Adipose tissue (tissue), 3 donors: ENCODE measurements around the gene RFT1. TPM values are rescaled to one million over a fixed set of nuclear protein-coding genes. Genes with fewer than 3 reads are reported as not detected.
"Not testable (repeated sequence)": the region's sequence is repeated elsewhere in the genome, so short reads cannot be mapped to it uniquely, and the experiment has no call there.

ENCODE experiments used
- H3K27ac ChIP-seq: one replicate; pipeline ENCODE4 v1.5.1; 2013; ENCODE audit warnings: low read depth, low read length
- WGBS, 3 donors: extraction: QIAGEN DNeasy Blood & Tissue Kit; methylation state at CpG; one replicate each; pipeline ENCODE4 v1.1.7; 2013; 5-methylcytosine and 5-hydroxymethylcytosine counted together
- polyA plus RNA-seq, 3 donors: library from polyadenylated mRNA; stranded (reverse); fragments of 200-250 nt; gene quantifications; one replicate each; pipeline ENCODE4 v1.2.3, GENCODE V29; 2013
- donor health status: healthy with polysubstance abuse.
- donor health status: Bipolar disorder and iron deficiency.
- donor health status: healthy.

The RFT1 gene
- polyA plus RNA-seq, 3 donors, result 6.7 to 14.3 (median 10.0) TPM

- H3K27ac ChIP-seq, result not testable (repeated sequence)
- WGBS, 3 donors, result 79 to 82% (median 81%) methylated on average over 7 of the region's 7 CpGs
These were observed 76.0 kb downstream of the RFT1 start for GRCh38 chr3:53054233-53054632.

- WGBS, 3 donors, result 41 to 93% (median 79%) methylated on average over 2 of the region's 2 CpGs
- H3K27ac ChIP-seq, result no peak overlapping the region
These were observed 78.3 kb downstream of the RFT1 start for GRCh38 chr3:53051929-53052328.

- 83 to 91% (median 87%) methylated on average over 8 of the region's 8 CpGs for WGBS, 3 donors
- no peak overlapping the region for H3K27ac ChIP-seq
These were observed 80.2 kb downstream of the RFT1 start for GRCh38 chr3:53049987-53050386.

GRCh38 chr3:53046171-53047170 lies 83.8 kb downstream of the RFT1 start:
- no peak overlapping the region for H3K27ac ChIP-seq
- 4 to 5% (median 5%) methylated on average over 74 to 113 of the region's 113 CpGs for WGBS, 3 donors

- 0% methylated on average over 72 to 112 of the region's 117 CpGs for WGBS, 3 donors
- H3K27ac ChIP-seq, result no peak within 1 kb of the TSS
These were observed 84.6 kb downstream of the RFT1 start, which contains the start of gene SFMBT1 for GRCh38 chr3:53045518-53046170. SFMBT1 (minus strand) TSS chr3:53046073; CDS start chr3:52969128, 76,945 bp downstream.

- no peak overlapping the region for H3K27ac ChIP-seq
- 0 to 1% (median 0%) methylated on average over 66 to 101 of the region's 101 CpGs for WGBS, 3 donors
These were observed 85.3 kb downstream of the RFT1 start for GRCh38 chr3:53044711-53045517.

- WGBS, 3 donors, result 12 to 60% (median 52%) methylated on average over 11 of the region's 11 CpGs
- H3K27ac ChIP-seq, result no peak overlapping the region
These were observed 85.9 kb downstream of the RFT1 start for GRCh38 chr3:53044371-53044710.

GRCh38 chr3:53043738-53044137 lies 86.5 kb downstream of the RFT1 start:
- no peak overlapping the region for H3K27ac ChIP-seq
- 56 to 96% (median 95%) methylated on average over 2 of the region's 2 CpGs for WGBS, 3 donors

- WGBS, 3 donors, result 84 to 90% (median 86%) methylated on average over 3 of the region's 3 CpGs
- H3K27ac ChIP-seq, result no peak overlapping the region
These were observed 87.6 kb downstream of the RFT1 start for GRCh38 chr3:53042651-53043050.

- no peak overlapping the region for H3K27ac ChIP-seq
These were observed 89.8 kb downstream of the RFT1 start for GRCh38 chr3:53040351-53040820.

GRCh38 chr3:53039376-53039752 lies 90.9 kb downstream of the RFT1 start:
- H3K27ac ChIP-seq, result no peak overlapping the region
- 59 to 88% (median 86%) methylated on average over 2 of the region's 2 CpGs for WGBS, 3 donors

GRCh38 chr3:53038679-53039375 lies 91.4 kb downstream of the RFT1 start:
- H3K27ac ChIP-seq, result no peak overlapping the region
- 41 to 92% (median 86%) methylated on average over 5 of the region's 5 CpGs for WGBS, 3 donors

Other genes with a start within 250 kb of the RFT1 start
- gene STIMATE, start 232.9 kb downstream of the RFT1 start, polyA plus RNA-seq, result 10 to 100 TPM in 2 of 3 donors, 1 to 10 TPM in 1; 4.1 to 14.4 (median 12.9) TPM
- 1 to 10 TPM; 1.9 to 5.2 (median 3.1) TPM for gene SFMBT1, start 84.4 kb downstream of the RFT1 start, polyA plus RNA-seq
- gene PRKCD, start 30.8 kb upstream of the RFT1 start, polyA plus RNA-seq, result 10 to 100 TPM; 20.7 to 73.0 (median 29.6) TPM
- 100 to 1,000 TPM in 2 of 3 donors, 10 to 100 TPM in 1; 93.0 to 396 (median 273) TPM for gene TKT, start 125.6 kb upstream of the RFT1 start, polyA plus RNA-seq
- gene DCP1A, start 217.1 kb upstream of the RFT1 start, polyA plus RNA-seq, result 10 to 100 TPM in 1 of 3 donors, 1 to 10 TPM in 2; 3.9 to 10.1 (median 6.9) TPM